A549 (cell line): ENCODE measurements around the gene IGFBP5. TPM values are rescaled to one million over a fixed set of nuclear protein-coding genes. Genes with fewer than 3 reads are reported as not detected.

Experiments
- ATAC-seq, 2 experiments: fragments of 200-7000 bp in 1 of 2; fragments of >200 bp in 1 of 2; cut with Nextera tagmentation in 1 of 2; cut with Tn5 transposase in 1 of 2; 3 replicates each; pipeline versions ENCODE4 v1.8.0 to v1.9.1; 2018 to 2020; ENCODE audit warnings: mild to moderate bottlenecking in 1 of 2, moderate library complexity in 1 of 2
- CTCF ChIA-PET: fragments of 300-600 bp; sonication (Branson Sonifier 250); formaldehyde crosslinking; extraction: SDS; loops from one replicate; lab custom pipeline; 2021; ENCODE audit warnings: antibody characterized with exemption, inconsistent platforms; lab: Yijun Ruan, JAX
- POLR2A ChIA-PET: fragments of 350-600 bp; formaldehyde crosslinking; extraction: SDS; loops from one replicate; lab custom pipeline; 2021; ENCODE audit warnings: antibody characterized with exemption, inconsistent platforms; lab: Yijun Ruan, JAX
- DNase-seq, 2 experiments: peaks; one replicate each; pipeline versions ENCODE4 v3.0.0 to v3.0.0-alpha.2; 2011 to 2016; ENCODE audit warnings: low read depth in 1 of 2, low spot score in 1 of 2
- FAIRE-seq: peaks from 2 replicates; lab custom pipeline; 2011; peaks lifted over from hg19 to GRCh38; lab: Jason Lieb, UNC
- H3K27ac ChIP-seq, 2 experiments: fragments of >200 bp; sonication (Bioruptor Twin); formaldehyde crosslinking; 3 replicates each; pipeline ENCODE4 v1.5.1; 2016 to 2017
- H3K4me1 ChIP-seq: fragments of >200 bp; sonication (Bioruptor Twin); formaldehyde crosslinking; 3 replicates; pipeline ENCODE4 v1.6.1; 2016
- H3K4me2 ChIP-seq: fragments of >200 bp; sonication (Bioruptor Twin); formaldehyde crosslinking; 3 replicates; pipeline ENCODE4 v1.6.1; 2016
- H3K4me3 ChIP-seq: fragments of >200 bp; sonication (Bioruptor Twin); formaldehyde crosslinking; 3 replicates; pipeline ENCODE4 v1.5.1; 2016
- H3K9me3 ChIP-seq: fragments of >200 bp; sonication (Bioruptor Twin); formaldehyde crosslinking; 3 replicates; pipeline ENCODE4 v1.6.1; 2016
- ATOH8 ChIP-seq: fragments of 250-450 bp; sonication (Bioruptor Pico); IDR thresholded peaks from 2 replicates; pipeline ENCODE4 v1.5.0; 2020; ENCODE audit warnings: low read depth, mild to moderate bottlenecking, moderate library complexity
- CHD4 ChIP-seq: fragments of 200-600 bp; sonication (generic); IDR thresholded peaks from 2 replicates; pipeline ENCODE4 v1.6.1; 2016; ENCODE audit warnings: antibody characterized with exemption, mild to moderate bottlenecking, borderline replicate concordance
- E2F6 ChIP-seq: IDR thresholded peaks from 2 replicates; pipeline ENCODE4 v1.6.1; 2012; ENCODE audit warnings: low read depth, borderline replicate concordance
- EHF ChIP-seq: fragments of 250-450 bp; sonication (Bioruptor Pico); IDR thresholded peaks from 2 replicates; pipeline ENCODE4 v1.5.0; 2020; ENCODE audit warnings: mild to moderate bottlenecking
- ESRRA ChIP-seq: fragments of 150-350 bp; IDR thresholded peaks from 2 replicates; pipeline ENCODE4 v1.6.1; 2014; ENCODE audit warnings: mild to moderate bottlenecking, low read length, borderline replicate concordance
- HDAC2 ChIP-seq: fragments of 200-600 bp; sonication (generic); IDR thresholded peaks from 2 replicates; pipeline ENCODE4 v1.6.1; 2016
- HES2 ChIP-seq: fragments of >200 bp; sonication (Bioruptor Twin); formaldehyde crosslinking; IDR thresholded peaks from 2 replicates; pipeline ENCODE4 v1.6.1; 2016
- HOXA7 ChIP-seq: fragments of 250-450 bp; sonication (Bioruptor Pico); IDR thresholded peaks from 2 replicates; pipeline ENCODE4 v1.5.0; 2020; ENCODE audit warnings: mild to moderate bottlenecking, moderate library complexity
- HOXB13 ChIP-seq: fragments of 250-450 bp; sonication (Bioruptor Pico); IDR thresholded peaks from 2 replicates; pipeline ENCODE4 v1.5.0; 2020; ENCODE audit warnings: low read depth, mild to moderate bottlenecking, moderate library complexity
- JUN ChIP-seq, 2 experiments: fragments of >200 bp; sonication (Bioruptor Twin); formaldehyde crosslinking; IDR thresholded peaks; 2 replicates in 1 of 2; 3 replicates in 1 of 2; pipeline ENCODE4 v1.6.1; 2016 to 2017
- KDM1A ChIP-seq: fragments of 200-600 bp; sonication (generic); IDR thresholded peaks from 2 replicates; pipeline ENCODE4 v1.6.1; 2016; ENCODE audit warnings: low read depth, mild to moderate bottlenecking
- KDM5A ChIP-seq: fragments of 200-600 bp; sonication (generic); IDR thresholded peaks from 2 replicates; pipeline ENCODE4 v1.6.1; 2016; ENCODE audit warnings: antibody characterized with exemption, mild to moderate bottlenecking
- PBX3 ChIP-seq: IDR thresholded peaks from 2 replicates; pipeline ENCODE4 v1.6.1; 2012
- POLR2AphosphoS2 ChIP-seq: conservative IDR thresholded peaks from 2 replicates; pipeline ENCODE4 v1.6.1; 2012; ENCODE audit warnings: low read length, improper control_type of control experiment, inconsistent platforms
- RCOR1 ChIP-seq: fragments of 150-350 bp; IDR thresholded peaks from 2 replicates; pipeline ENCODE4 v1.6.1; 2014; ENCODE audit warnings: antibody characterized with exemption, low read length, low read depth
- RFX5 ChIP-seq: fragments of 450-650 bp; IDR thresholded peaks from 2 replicates; pipeline ENCODE4 v1.7.1; 2014; ENCODE audit warnings: antibody characterized with exemption, mild to moderate bottlenecking, moderate library complexity
- RNF2 ChIP-seq: fragments of 200-600 bp; sonication (generic); IDR thresholded peaks from 2 replicates; pipeline ENCODE4 v1.6.1; 2016; ENCODE audit warnings: low read depth, mild to moderate bottlenecking, antibody characterized with exemption, moderate library complexity, borderline replicate concordance
- ZFP36 ChIP-seq: fragments of 450-650 bp; IDR thresholded peaks from 2 replicates; pipeline ENCODE4 v1.6.1; 2014; ENCODE audit warnings: borderline replicate concordance; ENCODE audit not compliant: partially characterized antibody
- WGBS: methylation state at CpG from one replicate; pipeline ENCODE4 v1.1.6; 2017; ENCODE audit errors: missing lambda C conversion rate; 5-methylcytosine and 5-hydroxymethylcytosine counted together
- polyA plus RNA-seq, 4 experiments: library from polyadenylated mRNA; depleted of rRNA in 3 of 4; stranded (reverse); fragments of >200 nt; fragmentation: RNase III in 1 of 4; extraction: RNeasy Plus Mini Kit Qiagen cat#74134 plus additional on column Dnase treatment in 1 of 4; gene quantifications; 2 replicates in 3 of 4; 3 replicates in 1 of 4; pipeline ENCODE4 v1.2.3, GENCODE V29; 2011 to 2017

IGFBP5 gene
- polyA plus RNA-seq, 2 of the 4 experiments (the other 2 are of a cell fraction), result 0.23 to 0.97 TPM

GRCh38 chr2:216714376-216714775, 19.0 kb upstream of the IGFBP5 start:
- H3K9me3 ChIP-seq, result peaks cover 4% of the 10 kb centered on the region
- 0 out of 6 replicates have a peak overlapping the region, but pooled peaks of 1 of the 2 experiments have one; percentile 40 for H3K27ac ChIP-seq
- H3K4me1 ChIP-seq, result peaks cover 9% of the 10 kb centered on the region
- ATAC-seq (no peak), FAIRE-seq (no peak), DNase-seq (no peak)
- H3K4me2 ChIP-seq, result peak overlapping the region; percentile 39; the same call in 2 of the 3 replicates
- 31% methylated on average over 3 of the region's 3 CpGs for WGBS
- POLR2A ChIA-PET, result no interaction called here
- CTCF ChIA-PET, result no interaction called here
- no peak overlapping the region for H3K4me3 ChIP-seq
- TF ChIP-seq HDAC2 (no peak), PBX3 (no peak), POLR2AphosphoS2 (no peak), EHF (no peak), HOXB13 (no peak), JUN (IDR thresholded peaks at IDR 0.05) (no peak), RCOR1 (no peak)
- TF ChIP-seq, all 56 proteins: peak for 0

GRCh38 chr2:216713691-216714336, 18.5 kb upstream of the IGFBP5 start:
- 0 out of 6 replicates have a peak overlapping the region, but pooled peaks of 1 of the 2 experiments have one; percentile 45 for H3K27ac ChIP-seq
- H3K4me1 ChIP-seq, result peaks cover 9% of the 10 kb centered on the region
- H3K9me3 ChIP-seq, result peaks cover 8% of the 10 kb centered on the region
- ATAC-seq (peak; percentile 75 to 81), DNase-seq (peak; percentile 15 to 41)
- 45% methylated on average over 8 of the region's 8 CpGs for WGBS
- H3K4me3 ChIP-seq, result no peak overlapping the region
- POLR2A ChIA-PET, result no interaction called here
- TF ChIP-seq ESRRA, result no peak
- TF ChIP-seq HES2, result no peak
- no peak for TF ChIP-seq HOXA7
- TF ChIP-seq, all 56 proteins: peak for 0
- FAIRE-seq, result no peak
- peak overlapping the region; percentile 39 for H3K4me2 ChIP-seq
- CTCF ChIA-PET, result no interaction called here

- ChIA-PET CTCF (interaction anchor here (0.7 kb wide), 2 partner anchors 15 kb away, joined by 3 to 4 read pairs; no protein-coding TSS in a partner anchor), POLR2A (no interaction called here)
- Histone ChIP-seq H3K4me3 (no peak overlapping the region), H3K27ac (no peak overlapping the region), H3K4me1 (peaks cover 9% of the 10 kb centered on the region), H3K4me2 (no peak overlapping the region), H3K9me3 (peaks cover 8% of the 10 kb centered on the region)
- FAIRE-seq (no peak), DNase-seq (no peak), ATAC-seq (no peak)
- WGBS, result 54% methylated on average over 8 of the region's 8 CpGs
- no peak for TF ChIP-seq JUN (IDR thresholded peaks at IDR 0.05)
- no peak for TF ChIP-seq ZFP36
- TF ChIP-seq ATOH8 (CRISPR knock-in tag), result no peak
- TF ChIP-seq KDM1A, result no peak
- no peak for TF ChIP-seq KDM5A
Measured at GRCh38 chr2:216711348-216711747, 16.0 kb upstream of the IGFBP5 start.

- FAIRE-seq (no peak), DNase-seq (no peak), ATAC-seq (no peak)
- peaks cover 9% of the 10 kb centered on the region for H3K4me1 ChIP-seq
- ChIA-PET CTCF (interaction anchor here (0.7 kb wide), 1 partner anchor 14 kb away, joined by 3 read pairs; no protein-coding TSS in a partner anchor), POLR2A (no interaction called here)
- H3K4me2 ChIP-seq, result no peak overlapping the region
- H3K9me3 ChIP-seq, result peaks cover 8% of the 10 kb centered on the region
- no peak overlapping the region for H3K27ac ChIP-seq
- no peak for TF ChIP-seq RFX5
- TF ChIP-seq E2F6, result no peak
- no peak for TF ChIP-seq CHD4
- no peak for TF ChIP-seq RNF2
- no peak overlapping the region for H3K4me3 ChIP-seq
- WGBS, result 74% methylated on average over 11 of the region's 11 CpGs
Measured at GRCh38 chr2:216710551-216711301, 15.4 kb upstream of the IGFBP5 start.
